ENCODE results near the gene SERPINA3.
A peak's percentile ranks its signal among the peaks of the same experiment; 100 is the strongest.

SERPINA3 gene

DNA sequence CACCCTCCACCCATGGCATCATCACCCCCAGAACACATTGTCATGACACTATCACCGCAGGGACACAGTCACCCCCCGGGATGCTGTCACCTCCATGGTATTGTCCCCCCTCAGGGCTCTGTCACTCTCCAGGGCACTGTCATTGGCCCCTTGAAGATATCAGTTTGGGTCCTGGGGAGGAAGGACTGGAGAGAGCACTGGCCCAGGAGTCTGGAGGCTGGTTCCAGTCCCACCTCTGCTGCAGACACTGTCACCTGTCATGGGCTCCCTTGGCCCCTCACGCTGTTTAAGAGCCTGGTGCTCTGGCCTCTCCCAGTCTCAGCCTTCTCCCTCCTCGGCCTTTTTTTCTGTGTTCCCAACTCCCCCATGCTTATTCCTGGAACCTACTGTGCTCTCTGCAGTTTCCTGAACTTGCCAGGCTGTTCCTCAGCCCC is 31.9 kb downstream of the SERPINA3 start:
- DNase-seq: no peak
- in situ Hi-C loops (cut with HindIII; ENCODE audit: low pct_ligation_motif_present, low sequenced_read_pairs): no loop called here
- TF ChIP-seq, protein P1, sequence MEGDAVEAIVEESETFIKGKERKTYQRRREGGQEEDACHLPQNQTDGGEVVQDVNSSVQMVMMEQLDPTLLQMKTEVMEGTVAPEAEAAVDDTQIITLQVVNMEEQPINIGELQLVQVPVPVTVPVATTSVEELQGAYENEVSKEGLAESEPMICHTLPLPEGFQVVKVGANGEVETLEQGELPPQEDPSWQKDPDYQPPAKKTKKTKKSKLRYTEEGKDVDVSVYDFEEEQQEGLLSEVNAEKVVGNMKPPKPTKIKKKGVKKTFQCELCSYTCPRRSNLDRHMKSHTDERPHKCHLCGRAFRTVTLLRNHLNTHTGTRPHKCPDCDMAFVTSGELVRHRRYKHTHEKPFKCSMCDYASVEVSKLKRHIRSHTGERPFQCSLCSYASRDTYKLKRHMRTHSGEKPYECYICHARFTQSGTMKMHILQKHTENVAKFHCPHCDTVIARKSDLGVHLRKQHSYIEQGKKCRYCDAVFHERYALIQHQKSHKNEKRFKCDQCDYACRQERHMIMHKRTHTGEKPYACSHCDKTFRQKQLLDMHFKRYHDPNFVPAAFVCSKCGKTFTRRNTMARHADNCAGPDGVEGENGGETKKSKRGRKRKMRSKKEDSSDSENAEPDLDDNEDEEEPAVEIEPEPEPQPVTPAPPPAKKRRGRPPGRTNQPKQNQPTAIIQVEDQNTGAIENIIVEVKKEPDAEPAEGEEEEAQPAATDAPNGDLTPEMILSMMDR (IDR thresholded peaks at IDR 0.05; ENCODE audit: low read depth, low read length, missing control alignments): no peak
- Histone ChIP-seq H3K4me3 (ENCODE audit: low read depth, low read length) (no peak overlapping the region), H3K27ac (no peak overlapping the region), H3K36me3 (replicated peaks) (no peaks in the 10 kb centered on the region), H3K27me3 (replicated peaks) (no peaks in the 10 kb centered on the region)

DNA sequence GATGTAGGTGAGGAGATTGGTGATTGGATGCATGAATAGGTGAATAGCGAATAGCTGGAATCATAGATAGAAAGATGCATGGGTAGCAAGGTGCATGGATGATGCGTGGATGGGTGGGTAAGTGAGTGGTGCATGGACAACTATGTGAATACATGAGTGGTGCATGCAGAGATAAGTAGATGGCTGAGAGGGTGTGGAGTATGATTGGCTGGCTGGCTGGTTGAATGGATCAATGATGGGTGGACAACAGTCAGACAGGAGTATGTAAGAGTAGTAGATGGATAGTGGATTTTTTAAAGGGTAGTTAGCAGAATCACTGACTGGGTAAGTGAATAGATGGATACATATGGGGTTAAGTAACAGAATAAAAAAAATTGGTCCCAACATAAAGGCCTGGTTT is 33.9 kb downstream of the SERPINA3 start:
- no peaks in the 10 kb centered on the region for H3K27me3 ChIP-seq (replicated peaks)
- no peak for DNase-seq
- TF ChIP-seq, protein P1 (IDR thresholded peaks at IDR 0.05; ENCODE audit: low read depth, low read length, missing control alignments): no peak
- no peak overlapping the region for H3K4me3 ChIP-seq (ENCODE audit: low read depth, low read length)
- H3K27ac ChIP-seq: no peak overlapping the region
- in situ Hi-C loops (cut with HindIII; ENCODE audit: low pct_ligation_motif_present, low sequenced_read_pairs): no loop called here
- no peaks in the 10 kb centered on the region for H3K36me3 ChIP-seq (replicated peaks)

DNA sequence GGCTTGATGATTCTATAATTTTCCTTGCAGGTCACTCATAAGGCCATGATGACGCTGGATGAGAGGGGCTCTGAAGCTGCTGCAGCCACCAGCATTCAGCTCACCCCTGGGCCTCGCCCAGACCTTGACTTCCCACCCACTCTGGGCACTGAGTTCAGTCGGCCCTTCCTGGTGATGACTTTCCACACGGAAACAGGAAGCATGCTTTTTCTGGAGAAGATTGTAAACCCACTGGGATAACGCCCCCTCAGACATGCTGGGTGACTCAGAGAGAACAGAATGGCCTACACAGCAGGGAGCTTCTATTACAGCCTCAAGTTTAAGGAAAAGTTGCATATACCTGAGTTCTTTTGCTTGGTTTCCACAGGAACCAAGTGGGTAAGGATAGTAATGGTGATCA is 34.3 kb downstream of the SERPINA3 start:
- in situ Hi-C loops (cut with HindIII; ENCODE audit: low pct_ligation_motif_present, low sequenced_read_pairs): no loop called here
- H3K27ac ChIP-seq: peak overlapping the region; percentile 36
- no peaks in the 10 kb centered on the region for H3K36me3 ChIP-seq (replicated peaks)
- DNase-seq: peak; percentile 84
- no peak overlapping the region for H3K4me3 ChIP-seq (ENCODE audit: low read depth, low read length)
- TF ChIP-seq, protein P1 (IDR thresholded peaks at IDR 0.05; ENCODE audit: low read depth, low read length, missing control alignments): no peak
- no peaks in the 10 kb centered on the region for H3K27me3 ChIP-seq (replicated peaks)

DNA sequence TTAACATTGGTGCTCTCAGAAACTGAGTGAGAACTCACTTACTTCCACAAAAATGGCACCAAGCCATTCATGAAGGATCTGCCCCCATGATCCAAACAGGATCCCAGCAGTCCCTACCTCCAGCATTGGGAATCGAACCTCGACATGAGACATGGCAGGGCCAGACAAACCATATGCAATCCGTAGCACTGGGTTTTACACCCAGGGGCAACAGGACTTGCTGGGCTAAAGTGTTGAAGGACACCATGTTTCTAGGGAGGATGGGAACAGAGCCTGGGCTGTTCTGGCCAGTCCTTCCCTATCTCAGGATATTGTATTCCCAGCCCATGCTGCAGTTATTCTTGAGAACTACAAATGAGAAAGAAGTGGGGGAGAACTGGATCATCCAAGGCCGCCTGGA is 36.6 kb downstream of the SERPINA3 start:
- in situ Hi-C loops (cut with HindIII; ENCODE audit: low pct_ligation_motif_present, low sequenced_read_pairs): no loop called here
- DNase-seq: no peak
- Histone ChIP-seq H3K36me3 (replicated peaks) (no peaks in the 10 kb centered on the region), H3K27me3 (replicated peaks) (no peaks in the 10 kb centered on the region), H3K27ac (no peak overlapping the region), H3K4me3 (ENCODE audit: low read depth, low read length) (no peak overlapping the region)
- TF ChIP-seq, protein P1 (IDR thresholded peaks at IDR 0.05; ENCODE audit: low read depth, low read length, missing control alignments): no peak

DNA sequence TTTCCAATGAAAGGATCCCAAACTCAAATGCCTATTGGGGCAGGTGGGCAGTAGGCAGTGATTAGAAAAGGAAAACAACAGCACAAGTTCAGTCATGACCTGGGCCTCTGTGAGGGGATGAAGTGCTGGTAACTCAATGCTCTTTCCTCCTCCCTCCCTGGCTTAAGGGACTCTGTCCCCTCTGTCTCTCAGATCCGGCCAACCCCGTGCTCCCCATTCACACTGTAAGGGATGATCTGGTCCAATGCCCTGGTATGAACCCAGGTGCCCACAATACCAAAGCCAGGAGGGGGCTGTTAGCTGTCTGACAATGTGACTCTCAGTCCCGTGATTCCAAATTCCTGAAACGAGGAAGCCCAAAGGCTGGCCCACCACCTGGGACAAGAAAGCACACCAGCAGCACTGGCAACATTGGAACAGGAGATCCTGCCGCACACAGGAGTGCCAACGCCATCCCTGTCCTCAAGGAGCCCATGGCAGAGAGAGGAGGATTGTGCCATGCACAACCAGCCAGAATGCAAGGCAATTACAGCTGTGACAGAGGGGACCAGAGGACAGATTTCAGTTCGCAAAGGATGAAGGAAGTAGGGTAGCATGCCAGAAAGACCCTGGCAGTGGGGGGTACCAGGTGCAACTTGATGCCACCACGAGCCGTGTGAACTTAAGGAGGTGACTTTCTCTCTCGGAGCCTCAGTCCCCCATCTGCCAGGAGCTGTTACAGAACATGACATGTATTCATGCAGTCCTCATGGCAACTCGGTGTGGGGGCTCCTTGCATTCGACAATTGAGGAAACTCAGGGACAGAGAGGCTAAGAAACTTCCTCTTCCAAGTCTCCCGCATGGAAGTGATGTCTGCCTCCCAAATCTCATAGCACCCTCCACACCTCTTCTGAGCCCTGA is 37.6 kb downstream of the SERPINA3 start:
- in situ Hi-C loops (cut with HindIII; ENCODE audit: low pct_ligation_motif_present, low sequenced_read_pairs): no loop called here
- no peaks in the 10 kb centered on the region for H3K27me3 ChIP-seq (replicated peaks)
- no peak overlapping the region for H3K4me3 ChIP-seq (ENCODE audit: low read depth, low read length)
- no peak overlapping the region for H3K27ac ChIP-seq
- TF ChIP-seq, protein P1 (IDR thresholded peaks at IDR 0.05; ENCODE audit: low read depth, low read length, missing control alignments): no peak
- H3K36me3 ChIP-seq (replicated peaks): no peaks in the 10 kb centered on the region
- no peak for DNase-seq

DNA sequence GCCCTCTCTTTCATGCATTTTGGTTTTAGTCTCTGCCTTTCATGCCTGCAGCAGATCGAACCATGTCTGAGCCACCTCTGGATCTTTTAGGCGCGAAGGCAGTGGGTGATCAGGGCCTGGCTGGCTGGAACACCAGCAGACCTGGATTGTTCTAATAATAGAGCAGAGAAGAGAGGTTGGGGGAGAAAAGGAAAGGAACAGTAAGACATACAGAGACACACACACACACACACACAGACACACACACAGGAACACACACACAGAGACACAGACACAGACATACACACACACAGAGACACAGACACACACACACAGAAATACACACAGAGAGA is 38.2 kb downstream of the SERPINA3 start:
- in situ Hi-C loops (cut with HindIII; ENCODE audit: low pct_ligation_motif_present, low sequenced_read_pairs): no loop called here
- H3K27me3 ChIP-seq (replicated peaks): no peaks in the 10 kb centered on the region
- TF ChIP-seq, protein P1 (IDR thresholded peaks at IDR 0.05; ENCODE audit: low read depth, low read length, missing control alignments): no peak
- no peak for DNase-seq
- H3K4me3 ChIP-seq (ENCODE audit: low read depth, low read length): no peak overlapping the region
- no peak overlapping the region for H3K27ac ChIP-seq
- H3K36me3 ChIP-seq (replicated peaks): no peaks in the 10 kb centered on the region
